ENCODE data around the gene SULF2. TPM values are rescaled to one million over a fixed set of nuclear protein-coding genes. Genes with fewer than 3 reads are reported as not detected.

The SULF2 gene
- total and polyA plus RNA-seq, 2 donors: 9.3 to 94.0 TPM

DNA sequence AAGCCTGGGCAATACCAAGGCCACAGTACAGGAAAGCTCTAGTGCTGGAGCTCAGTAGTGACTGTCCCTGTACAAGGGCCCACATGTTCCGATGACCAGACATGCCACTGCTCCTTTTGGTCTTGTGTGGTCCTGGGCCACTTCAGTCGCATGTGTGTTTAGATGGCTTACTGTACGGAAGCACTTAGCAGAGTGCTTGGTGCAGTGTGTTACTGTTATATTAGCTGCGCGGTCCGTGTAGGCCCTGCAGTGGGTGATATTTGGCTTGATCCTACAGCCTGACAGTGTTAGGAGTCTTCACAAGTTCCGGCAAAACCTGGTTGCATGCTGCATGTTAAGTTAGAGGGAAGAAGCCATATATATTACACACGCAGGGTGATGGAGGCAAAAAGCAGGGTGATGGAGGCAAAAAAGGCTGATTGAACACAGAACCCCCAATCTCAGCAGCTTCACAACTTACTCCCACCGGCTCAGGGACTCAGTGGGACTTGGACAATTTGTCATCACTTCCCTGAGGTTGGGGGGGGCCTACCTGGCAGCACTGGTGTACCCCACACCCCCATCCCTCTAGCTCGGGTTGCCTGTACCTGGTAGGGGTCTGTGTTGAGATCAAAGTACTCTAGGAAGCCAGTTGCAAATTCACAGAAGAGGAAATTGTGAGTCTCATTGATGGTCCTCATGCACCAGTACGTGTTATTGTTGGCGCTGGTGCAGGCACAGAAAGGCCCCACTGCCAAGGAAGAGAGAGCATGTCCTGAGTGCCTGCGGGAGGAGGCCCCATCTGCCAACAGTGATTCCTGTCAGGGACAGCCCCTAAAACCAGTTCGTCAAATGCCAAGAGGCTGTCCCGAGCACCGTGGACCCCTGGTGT, 122.6 kb downstream of the SULF2 start:
- Histone ChIP-seq H3K4me1 (ENCODE audit: control insufficient read depth in 2 of 2, insufficient read depth in 2 of 2, low read length in 2 of 2) (no peaks in the 10 kb centered on the region), H3K4me3 (ENCODE audit: low read length in 2 of 2) (no peak overlapping the region), H3K27me3 (ENCODE audit: control insufficient read depth in 2 of 2, insufficient read depth in 1 of 2, low read length in 1 of 2) (no peaks in the 10 kb centered on the region), H3K36me3 (ENCODE audit: control insufficient read depth in 2 of 2, insufficient read depth in 2 of 2, low read length in 1 of 2) (peaks cover 0 to 3% of the 10 kb centered on the region in 2 donors), H3K27ac (ENCODE audit: low read depth in 1 of 2, low read length in 1 of 2) (no peak overlapping the region), H3K9me3 (ENCODE audit: control insufficient read depth in 2 of 2, insufficient read depth in 1 of 2, low read length in 1 of 2) (no peaks in the 10 kb centered on the region)
- WGBS: 96% methylated on average over 16 of the region's 16 CpGs
- no peak for DNase-seq (ENCODE audit: low read depth in 6 of 9, low spot score in 9 of 9)

DNA sequence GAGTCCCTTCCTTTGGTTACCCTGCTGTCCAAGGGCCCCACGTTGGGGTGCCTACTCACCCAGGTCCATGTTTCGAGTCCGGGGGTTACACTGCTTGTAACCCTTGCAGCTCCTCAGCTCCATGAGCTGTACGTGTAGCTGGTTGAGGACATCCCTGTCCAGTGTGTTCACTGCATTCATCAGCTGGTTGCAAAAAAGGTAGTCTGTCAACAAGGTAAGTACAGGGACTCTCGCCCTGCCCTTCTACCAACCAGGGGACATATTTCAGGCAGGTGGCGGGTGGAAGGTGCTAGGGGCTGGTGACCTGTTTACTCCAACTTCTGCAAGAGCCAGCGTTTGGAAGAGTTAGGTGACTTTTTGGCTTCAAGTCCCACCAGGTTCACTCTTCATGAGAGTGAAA, 123.6 kb downstream of the SULF2 start:
- peaks cover 0 to 3% of the 10 kb centered on the region in 2 donors for H3K36me3 ChIP-seq (ENCODE audit: control insufficient read depth in 2 of 2, insufficient read depth in 2 of 2, low read length in 1 of 2)

DNA sequence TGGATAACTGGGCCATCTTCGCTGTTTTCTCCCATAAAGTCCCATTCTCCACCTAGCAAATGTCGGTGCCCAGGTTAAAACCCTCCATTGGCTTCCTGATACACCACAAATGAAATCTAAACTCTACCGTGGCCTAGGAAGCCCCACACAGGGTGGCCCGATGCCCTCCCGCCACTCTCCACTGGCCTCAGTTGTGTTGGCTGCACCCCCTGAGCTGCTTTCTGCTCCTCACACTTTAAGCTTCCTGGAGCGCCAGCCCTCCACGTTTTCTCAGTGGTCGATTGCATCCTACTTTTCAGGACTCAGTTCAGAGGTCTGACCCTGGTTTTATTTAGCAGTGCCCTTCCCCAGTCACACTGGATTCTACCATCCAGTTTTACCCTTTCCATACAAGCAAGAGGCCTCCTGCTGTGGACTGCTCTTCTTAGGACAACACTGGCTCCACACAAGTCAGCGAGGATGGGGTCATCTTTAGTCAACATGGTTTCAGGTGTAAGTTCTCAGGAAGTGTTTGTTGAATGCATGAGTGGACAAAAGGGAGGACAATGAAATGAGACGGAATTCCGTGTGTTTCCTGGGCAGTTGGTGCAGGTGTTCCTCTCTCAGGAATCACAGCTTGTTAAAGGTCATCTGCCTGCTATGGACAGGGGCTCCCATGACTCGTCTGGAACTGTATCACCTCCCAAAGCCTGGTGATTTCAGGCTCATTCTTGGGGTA, 124.1 kb downstream of the SULF2 start:
- no peaks in the 10 kb centered on the region for H3K9me3 ChIP-seq (ENCODE audit: control insufficient read depth in 2 of 2, insufficient read depth in 1 of 2, low read length in 1 of 2)
- no peak overlapping the region for H3K4me3 ChIP-seq (ENCODE audit: low read length in 2 of 2)
- WGBS: 96% methylated on average over 12 of the region's 12 CpGs
- H3K27ac ChIP-seq (ENCODE audit: low read depth in 1 of 2, low read length in 1 of 2): no peak overlapping the region
- DNase-seq (ENCODE audit: low read depth in 6 of 9, low spot score in 9 of 9): no peak
- H3K27me3 ChIP-seq (ENCODE audit: control insufficient read depth in 2 of 2, insufficient read depth in 1 of 2, low read length in 1 of 2): no peaks in the 10 kb centered on the region
- H3K36me3 ChIP-seq (ENCODE audit: control insufficient read depth in 2 of 2, insufficient read depth in 2 of 2, low read length in 1 of 2): peaks cover 0 to 6% of the 10 kb centered on the region in 2 donors
- H3K4me1 ChIP-seq (ENCODE audit: control insufficient read depth in 2 of 2, insufficient read depth in 2 of 2, low read length in 2 of 2): no peaks in the 10 kb centered on the region

More for the DNA sequence above, 123.6 kb downstream of the SULF2 start:
- H3K4me1 ChIP-seq (ENCODE audit: control insufficient read depth in 2 of 2, insufficient read depth in 2 of 2, low read length in 2 of 2): no peaks in the 10 kb centered on the region
- no peaks in the 10 kb centered on the region for H3K27me3 ChIP-seq (ENCODE audit: control insufficient read depth in 2 of 2, insufficient read depth in 1 of 2, low read length in 1 of 2)
- no peak for DNase-seq (ENCODE audit: low read depth in 6 of 9, low spot score in 9 of 9)
- H3K4me3 ChIP-seq (ENCODE audit: low read length in 2 of 2): no peak overlapping the region
- WGBS: 97% methylated on average over 7 of the region's 7 CpGs
- no peaks in the 10 kb centered on the region for H3K9me3 ChIP-seq (ENCODE audit: control insufficient read depth in 2 of 2, insufficient read depth in 1 of 2, low read length in 1 of 2)
- no peak overlapping the region for H3K27ac ChIP-seq (ENCODE audit: low read depth in 1 of 2, low read length in 1 of 2)

DNA sequence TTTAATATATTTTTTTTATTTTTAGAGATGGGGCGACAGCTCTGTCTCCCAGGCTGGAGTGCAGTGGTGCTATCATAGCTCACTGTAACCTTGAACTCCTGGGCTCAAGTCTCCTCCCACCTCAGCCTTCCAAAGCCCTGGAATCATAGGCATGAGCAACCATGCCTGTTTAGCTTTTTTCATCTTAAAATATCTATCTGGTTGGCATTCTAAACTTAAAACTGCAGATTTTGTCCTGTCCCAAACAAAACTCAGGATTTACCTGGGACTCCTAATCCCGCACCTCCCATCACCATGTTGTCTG, 124.7 kb downstream of the SULF2 start:
- DNase-seq (ENCODE audit: low read depth in 6 of 9, low spot score in 9 of 9): no peak
- WGBS: 97% methylated on average over 2 of the region's 2 CpGs
- Histone ChIP-seq H3K4me3 (ENCODE audit: low read length in 2 of 2) (no peak overlapping the region), H3K4me1 (ENCODE audit: control insufficient read depth in 2 of 2, insufficient read depth in 2 of 2, low read length in 2 of 2) (no peaks in the 10 kb centered on the region), H3K36me3 (ENCODE audit: control insufficient read depth in 2 of 2, insufficient read depth in 2 of 2, low read length in 1 of 2) (peaks cover 0 to 7% of the 10 kb centered on the region in 2 donors), H3K9me3 (ENCODE audit: control insufficient read depth in 2 of 2, insufficient read depth in 1 of 2, low read length in 1 of 2) (no peaks in the 10 kb centered on the region), H3K27me3 (ENCODE audit: control insufficient read depth in 2 of 2, insufficient read depth in 1 of 2, low read length in 1 of 2) (no peaks in the 10 kb centered on the region), H3K27ac (ENCODE audit: low read depth in 1 of 2, low read length in 1 of 2) (no peak overlapping the region)

DNA sequence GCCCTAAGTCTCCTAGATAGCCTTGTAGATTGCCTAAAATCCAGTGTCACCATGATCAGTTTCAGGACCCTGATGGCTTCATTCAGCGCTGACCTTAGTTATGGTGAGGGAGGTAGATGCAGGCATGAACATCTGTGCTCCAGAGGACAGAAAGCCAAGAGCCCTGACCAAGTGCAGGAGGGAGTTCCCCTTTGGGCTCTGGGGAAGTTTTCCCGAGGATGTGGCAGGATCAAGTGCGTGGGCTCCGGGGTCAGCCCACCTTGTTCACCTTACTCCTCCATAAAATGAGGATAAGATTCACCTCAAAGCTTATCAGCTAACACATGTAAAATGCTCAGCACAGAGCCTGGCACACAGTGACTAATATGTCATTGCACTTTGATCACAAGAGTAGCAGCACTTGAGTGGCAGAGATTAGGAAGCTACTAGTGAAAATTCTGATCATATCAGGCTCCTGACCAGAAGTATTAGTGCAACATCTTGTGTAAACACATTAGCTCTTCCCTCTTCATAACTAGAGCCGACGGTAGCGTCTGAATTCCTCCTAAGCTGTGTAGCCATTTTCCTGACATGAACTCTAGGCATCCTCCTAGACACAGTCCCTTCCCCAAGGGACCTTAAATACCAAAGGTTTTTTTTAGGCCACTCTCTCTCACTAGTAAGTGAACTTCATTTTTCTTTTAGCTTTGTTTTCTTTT, 125.2 kb downstream of the SULF2 start:
- peaks cover under 1 to 12% of the 10 kb centered on the region in 2 donors for H3K36me3 ChIP-seq (ENCODE audit: control insufficient read depth in 2 of 2, insufficient read depth in 2 of 2, low read length in 1 of 2)
- H3K9me3 ChIP-seq (ENCODE audit: control insufficient read depth in 2 of 2, insufficient read depth in 1 of 2, low read length in 1 of 2): no peaks in the 10 kb centered on the region
- H3K27ac ChIP-seq (ENCODE audit: low read depth in 1 of 2, low read length in 1 of 2): no peak overlapping the region
- H3K27me3 ChIP-seq (ENCODE audit: control insufficient read depth in 2 of 2, insufficient read depth in 1 of 2, low read length in 1 of 2): no peaks in the 10 kb centered on the region
- H3K4me3 ChIP-seq (ENCODE audit: low read length in 2 of 2): no peak overlapping the region
- 94% methylated on average over 7 of the region's 7 CpGs for WGBS
- no peak for DNase-seq (ENCODE audit: low read depth in 6 of 9, low spot score in 9 of 9)
- H3K4me1 ChIP-seq (ENCODE audit: control insufficient read depth in 2 of 2, insufficient read depth in 2 of 2, low read length in 2 of 2): no peaks in the 10 kb centered on the region

DNA sequence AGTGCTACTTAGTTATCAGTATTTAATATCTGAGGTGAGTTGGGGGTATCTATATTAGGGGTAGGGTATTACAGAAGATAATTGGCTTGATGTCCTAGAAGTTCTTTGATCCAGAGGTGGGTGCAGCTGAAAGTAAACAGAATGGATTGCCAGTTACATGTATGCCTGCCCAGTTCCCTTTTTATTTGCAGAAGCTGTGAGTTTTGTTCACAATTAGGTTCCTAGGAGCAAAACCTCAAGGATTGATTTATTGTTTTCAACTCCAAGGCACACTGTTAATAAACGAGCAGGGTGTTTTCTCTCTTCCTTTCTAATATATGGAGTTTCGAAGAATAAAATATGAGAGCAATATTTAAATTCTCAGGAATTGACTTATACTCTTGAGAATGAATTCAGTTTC, 129.0 kb downstream of the SULF2 start:
- H3K27ac ChIP-seq (ENCODE audit: low read depth in 1 of 2, low read length in 1 of 2): no peak overlapping the region
- no peaks in the 10 kb centered on the region for H3K27me3 ChIP-seq (ENCODE audit: control insufficient read depth in 2 of 2, insufficient read depth in 1 of 2, low read length in 1 of 2)
- no peaks in the 10 kb centered on the region for H3K9me3 ChIP-seq (ENCODE audit: control insufficient read depth in 2 of 2, insufficient read depth in 1 of 2, low read length in 1 of 2)
- no peak for DNase-seq (ENCODE audit: low read depth in 6 of 9, low spot score in 9 of 9)
- 82% methylated on average over 2 of the region's 2 CpGs for WGBS
- no peaks in the 10 kb centered on the region for H3K4me1 ChIP-seq (ENCODE audit: control insufficient read depth in 2 of 2, insufficient read depth in 2 of 2, low read length in 2 of 2)
- H3K4me3 ChIP-seq (ENCODE audit: low read length in 2 of 2): no peak overlapping the region
- H3K36me3 ChIP-seq (ENCODE audit: control insufficient read depth in 2 of 2, insufficient read depth in 2 of 2, low read length in 1 of 2): peaks cover 26 to 37% of the 10 kb centered on the region in 2 donors

DNA sequence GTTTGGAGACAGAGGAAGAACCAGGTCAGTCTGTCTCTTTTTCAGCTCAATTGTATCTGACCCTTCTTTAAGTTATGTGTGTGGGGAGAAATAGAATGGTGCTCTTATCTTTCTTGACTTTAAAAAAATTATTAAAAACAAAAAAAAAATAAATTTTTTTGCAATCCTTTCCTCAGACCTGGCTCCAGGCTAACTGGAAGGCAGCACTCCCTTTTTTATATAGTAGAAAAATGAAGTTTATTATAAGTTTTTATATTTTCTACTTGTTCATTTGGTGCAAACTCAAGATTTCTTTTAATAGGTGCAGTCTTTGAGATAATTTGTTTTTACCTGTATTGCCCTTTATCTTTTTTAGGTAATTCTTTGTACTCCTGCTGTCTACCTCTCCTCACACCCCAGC, 129.6 kb downstream of the SULF2 start:
- peaks cover 32 to 41% of the 10 kb centered on the region in 2 donors for H3K36me3 ChIP-seq (ENCODE audit: control insufficient read depth in 2 of 2, insufficient read depth in 2 of 2, low read length in 1 of 2)
- no peaks in the 10 kb centered on the region for H3K4me1 ChIP-seq (ENCODE audit: control insufficient read depth in 2 of 2, insufficient read depth in 2 of 2, low read length in 2 of 2)
- no peaks in the 10 kb centered on the region for H3K27me3 ChIP-seq (ENCODE audit: control insufficient read depth in 2 of 2, insufficient read depth in 1 of 2, low read length in 1 of 2)
- no peaks in the 10 kb centered on the region for H3K9me3 ChIP-seq (ENCODE audit: control insufficient read depth in 2 of 2, insufficient read depth in 1 of 2, low read length in 1 of 2)
- DNase-seq (ENCODE audit: low read depth in 6 of 9, low spot score in 9 of 9): no peak
- no peak overlapping the region for H3K4me3 ChIP-seq (ENCODE audit: low read length in 2 of 2)
- H3K27ac ChIP-seq (ENCODE audit: low read depth in 1 of 2, low read length in 1 of 2): no peak overlapping the region

DNA sequence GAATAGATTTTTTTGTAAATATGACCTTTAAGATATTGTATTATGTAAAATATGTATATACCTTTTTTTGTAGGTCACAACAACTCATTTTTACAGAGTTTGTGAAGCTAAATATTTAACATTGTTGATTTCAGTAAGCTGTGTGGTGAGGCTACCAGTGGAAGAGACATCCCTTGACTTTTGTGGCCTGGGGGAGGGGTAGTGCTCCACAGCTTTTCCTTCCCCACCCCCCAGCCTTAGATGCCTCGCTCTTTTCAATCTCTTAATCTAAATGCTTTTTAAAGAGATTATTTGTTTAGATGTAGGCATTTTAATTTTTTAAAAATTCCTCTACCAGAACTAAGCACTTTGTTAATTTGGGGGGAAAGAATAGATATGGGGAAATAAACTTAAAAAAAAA, 130.9 kb downstream of the SULF2 start:
- Histone ChIP-seq H3K27me3 (ENCODE audit: control insufficient read depth in 2 of 2, insufficient read depth in 1 of 2, low read length in 1 of 2) (no peaks in the 10 kb centered on the region), H3K9me3 (ENCODE audit: control insufficient read depth in 2 of 2, insufficient read depth in 1 of 2, low read length in 1 of 2) (no peaks in the 10 kb centered on the region), H3K4me1 (ENCODE audit: control insufficient read depth in 2 of 2, insufficient read depth in 2 of 2, low read length in 2 of 2) (no peaks in the 10 kb centered on the region), H3K27ac (ENCODE audit: low read depth in 1 of 2, low read length in 1 of 2) (no peak overlapping the region), H3K36me3 (ENCODE audit: control insufficient read depth in 2 of 2, insufficient read depth in 2 of 2, low read length in 1 of 2) (peaks cover 32 to 41% of the 10 kb centered on the region in 2 donors), H3K4me3 (ENCODE audit: low read length in 2 of 2) (no peak overlapping the region)
- 98% methylated on average over 1 of the region's 1 CpG for WGBS
- no peak for DNase-seq (ENCODE audit: low read depth in 6 of 9, low spot score in 9 of 9)

DNA sequence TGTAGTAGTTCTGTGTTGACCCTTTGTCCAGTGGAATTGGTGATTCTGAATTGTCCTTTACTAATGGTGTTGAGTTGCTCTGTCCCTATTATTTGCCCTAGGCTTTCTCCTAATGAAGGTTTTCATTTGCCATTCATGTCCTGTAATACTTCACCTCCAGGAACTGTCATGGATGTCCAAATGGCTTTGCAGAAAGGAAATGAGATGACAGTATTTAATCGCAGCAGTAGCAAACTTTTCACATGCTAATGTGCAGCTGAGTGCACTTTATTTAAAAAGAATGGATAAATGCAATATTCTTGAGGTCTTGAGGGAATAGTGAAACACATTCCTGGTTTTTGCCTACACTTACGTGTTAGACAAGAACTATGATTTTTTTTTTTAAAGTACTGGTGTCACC, 131.4 kb downstream of the SULF2 start:
- no peak for DNase-seq (ENCODE audit: low read depth in 6 of 9, low spot score in 9 of 9)
- H3K4me3 ChIP-seq (ENCODE audit: low read length in 2 of 2): no peak overlapping the region
- H3K27me3 ChIP-seq (ENCODE audit: control insufficient read depth in 2 of 2, insufficient read depth in 1 of 2, low read length in 1 of 2): no peaks in the 10 kb centered on the region
- no peaks in the 10 kb centered on the region for H3K9me3 ChIP-seq (ENCODE audit: control insufficient read depth in 2 of 2, insufficient read depth in 1 of 2, low read length in 1 of 2)
- 77% methylated on average over 2 of the region's 2 CpGs for WGBS
- peaks cover 34 to 41% of the 10 kb centered on the region in 2 donors for H3K36me3 ChIP-seq (ENCODE audit: control insufficient read depth in 2 of 2, insufficient read depth in 2 of 2, low read length in 1 of 2)
- H3K27ac ChIP-seq (ENCODE audit: low read depth in 1 of 2, low read length in 1 of 2): no peak overlapping the region
- no peaks in the 10 kb centered on the region for H3K4me1 ChIP-seq (ENCODE audit: control insufficient read depth in 2 of 2, insufficient read depth in 2 of 2, low read length in 2 of 2)
